OCI-LY7 (cell line): Measurements from ENCODE around the gene PACSIN2. TPM values are rescaled to one million over a fixed set of nuclear protein-coding genes. Genes with fewer than 3 reads are reported as not detected.

Source experiments
- BruUV-seq: library from RNA; stranded (reverse); fragments of 400-500 nt; replicated peaks from 2 replicates; lab custom pipeline; 2021; lab: Mats Ljungman, UMichigan
- CTCF ChIA-PET: fragments of 300-600 bp; sonication (Branson Sonifier 250); formaldehyde crosslinking; loops from one replicate; lab custom pipeline; 2022; ENCODE audit warnings: antibody characterized with exemption; ENCODE audit not compliant: unreplicated experiment; lab: Charles Lee
- POLR2A ChIA-PET: fragments of 300-600 bp; sonication (Branson Sonifier 250); formaldehyde crosslinking; loops from one replicate; lab custom pipeline; 2022; ENCODE audit warnings: antibody characterized with exemption; lab: Charles Lee
- DNase-seq: peaks from one replicate; pipeline ENCODE4 v3.0.0-alpha.2; 2015; ENCODE audit warnings: low spot score
- H2AFZ ChIP-seq: fragments of 200-600 bp; sonication (generic), shearing (Covaris generic); 2 replicates; pipeline ENCODE4 v1.6.1; 2014; ENCODE audit warnings: mild to moderate bottlenecking, antibody characterized with exemption, low read length, moderate library complexity
- H3K27ac ChIP-seq: fragments of 200-600 bp; sonication (generic); 2 replicates; pipeline ENCODE4 v1.5.1; 2014; ENCODE audit warnings: mixed run types, low read depth, mild to moderate bottlenecking, moderate library complexity, low read length, inconsistent platforms; ENCODE audit not compliant: poor library complexity, severe bottlenecking
- H3K36me3 ChIP-seq: fragments of 200-600 bp; sonication (generic); 2 replicates; pipeline ENCODE4 v1.6.1; 2014; ENCODE audit warnings: mild to moderate bottlenecking, antibody characterized with exemption, low read length, moderate library complexity, mixed read lengths; ENCODE audit not compliant: insufficient read depth
- H3K4me1 ChIP-seq: fragments of 200-600 bp; sonication (generic); 2 replicates; pipeline ENCODE4 v1.5.1; 2014; ENCODE audit warnings: mild to moderate bottlenecking, low read length; ENCODE audit not compliant: insufficient read depth, poor library complexity, severe bottlenecking
- H3K4me2 ChIP-seq: fragments of 200-600 bp; sonication (generic); 2 replicates; pipeline ENCODE4 v1.6.1; 2014; ENCODE audit warnings: mild to moderate bottlenecking, low read length
- H3K4me3 ChIP-seq: fragments of 200-600 bp; sonication (generic); 2 replicates; pipeline ENCODE4 v1.5.1; 2014; ENCODE audit warnings: mild to moderate bottlenecking, low read depth, low read length; ENCODE audit not compliant: poor library complexity, severe bottlenecking
- H3K79me2 ChIP-seq: fragments of 200-600 bp; sonication (generic); 2 replicates; pipeline ENCODE4 v1.6.1; 2016; ENCODE audit warnings: low read depth, mild to moderate bottlenecking, low read length, moderate library complexity, mixed read lengths; ENCODE audit not compliant: insufficient read depth
- H3K9me2 ChIP-seq: fragments of 200-600 bp; sonication (generic); 2 replicates; pipeline ENCODE4 v1.6.1; 2016; ENCODE audit warnings: mild to moderate bottlenecking, low read length, mixed read lengths; ENCODE audit not compliant: insufficient read depth
- H3K9me3 ChIP-seq: fragments of 200-600 bp; sonication (generic); 2 replicates; pipeline ENCODE4 v1.6.1; 2014; ENCODE audit warnings: mild to moderate bottlenecking, mixed run types, low read length, mixed read lengths
- H4K20me1 ChIP-seq: fragments of 200-600 bp; sonication (generic); 2 replicates; pipeline ENCODE4 v1.6.1; 2014; ENCODE audit warnings: mild to moderate bottlenecking, antibody characterized with exemption, low read length, moderate library complexity, mixed read lengths; ENCODE audit not compliant: insufficient read depth
- CTCF ChIP-seq: fragments of 200-600 bp; sonication (generic); conservative IDR thresholded peaks from 2 replicates; pipeline ENCODE4 v1.5.1; 2014; ENCODE audit warnings: mild to moderate bottlenecking, antibody characterized with exemption, low read length, moderate library complexity, mixed read lengths
- EZH2phosphoT487 ChIP-seq: fragments of 200-600 bp; sonication (generic); IDR thresholded peaks from 2 replicates; pipeline ENCODE4 v1.6.1; 2018; ENCODE audit warnings: low read depth, borderline replicate concordance, mild to moderate bottlenecking, mixed run types, antibody characterized with exemption, low read length, moderate library complexity, mixed read lengths
- intact Hi-C: fragments of 100-400 bp; cut with micrococcal nuclease; formaldehyde crosslinking; loops from one replicate; pipeline ENCODE4 v1.10.0; 2022; ENCODE audit not compliant: unreplicated experiment
- total RNA-seq, 2 experiments: library from RNA; depleted of rRNA in 1 of 2; stranded (reverse); fragments of >200 nt in 1 of 2; shearing (Covaris generic) in 1 of 2; gene quantifications; 2 replicates each; pipeline ENCODE4 v1.2.3, GENCODE V29; 2014 to 2022

The PACSIN2 gene
- total RNA-seq, 2 experiments from 2014 or later, result 25.4 to 41.7 TPM

- no peaks in the 10 kb centered on the region for H3K36me3 ChIP-seq
- no peaks in the 10 kb centered on the region for H3K4me1 ChIP-seq
- POLR2A ChIA-PET, result no interaction called here
- H3K4me3 ChIP-seq, result no peak overlapping the region
- no peak overlapping the region for H3K27ac ChIP-seq
- no peak overlapping the region for H2AFZ ChIP-seq
- H4K20me1 ChIP-seq, result no peaks in the 10 kb centered on the region
- H3K9me2 ChIP-seq, result no peaks in the 10 kb centered on the region
- H3K9me3 ChIP-seq, result no peaks in the 10 kb centered on the region
- H3K4me2 ChIP-seq, result no peak overlapping the region
- H3K79me2 ChIP-seq, result no peaks in the 10 kb centered on the region
- no TSS peak for BruUV-seq
- CTCF ChIA-PET, result no interaction called here
- TF ChIP-seq CTCF, result no peak
- no peak for TF ChIP-seq EZH2phosphoT487
- DNase-seq, result no peak
- intact Hi-C loops, result no loop called here
Measured at GRCh38 chr22:43047605-43048004, 32.7 kb upstream of the PACSIN2 start.

- TF ChIP-seq EZH2phosphoT487, result no peak
- no peak overlapping the region for H3K4me3 ChIP-seq
- H3K4me1 ChIP-seq, result no peaks in the 10 kb centered on the region
- no peak for DNase-seq
- H3K27ac ChIP-seq, result no peak overlapping the region
- no peaks in the 10 kb centered on the region for H3K9me2 ChIP-seq
- H3K36me3 ChIP-seq, result no peaks in the 10 kb centered on the region
- CTCF ChIA-PET, result no interaction called here
- no peak overlapping the region for H3K4me2 ChIP-seq
- BruUV-seq, result no TSS peak
- H3K9me3 ChIP-seq, result no peaks in the 10 kb centered on the region
- intact Hi-C loops, result no loop called here
- H2AFZ ChIP-seq, result no peak overlapping the region
- POLR2A ChIA-PET, result no interaction called here
- no peaks in the 10 kb centered on the region for H3K79me2 ChIP-seq
- H4K20me1 ChIP-seq, result no peaks in the 10 kb centered on the region
Measured at GRCh38 chr22:43044290-43044712, 29.4 kb upstream of the PACSIN2 start.

- Histone ChIP-seq H3K9me3 (no peaks in the 10 kb centered on the region), H3K27ac (no peak overlapping the region), H3K4me2 (no peak overlapping the region), H3K4me3 (no peak overlapping the region), H3K79me2 (no peaks in the 10 kb centered on the region), H3K36me3 (no peaks in the 10 kb centered on the region), H4K20me1 (no peaks in the 10 kb centered on the region), H2AFZ (no peak overlapping the region), H3K4me1 (no peaks in the 10 kb centered on the region), H3K9me2 (no peaks in the 10 kb centered on the region)
- intact Hi-C loops, result no loop called here
- ChIA-PET POLR2A (no interaction called here), CTCF (no interaction called here)
- BruUV-seq, result no TSS peak
- DNase-seq, result no peak
- TF ChIP-seq CTCF, result no peak
- no peak for TF ChIP-seq EZH2phosphoT487
Measured at GRCh38 chr22:43042101-43042780, 27.3 kb upstream of the PACSIN2 start.
